Transverse colon (tissue), 4 donors: ENCODE measurements around the gene EMC9. TPM values are rescaled to one million over a fixed set of nuclear protein-coding genes. Genes with fewer than 3 reads are reported as not detected.

ENCODE experiments used
- DNase-seq: peaks from one replicate; pipeline ENCODE4 v3.0.0-alpha.2; 2019
- H3K27ac ChIP-seq, 4 donors: fragments of 200-600 bp; sonication (generic); 2 replicates each; pipeline ENCODE4 v1.5.1; 2016 to 2018; ENCODE audit warnings: inconsistent platforms in 4 of 4
- H3K27me3 ChIP-seq: fragments of 200-600 bp; sonication (generic); 2 replicates; pipeline ENCODE4 v1.5.1; 2017; ENCODE audit warnings: inconsistent platforms
- H3K36me3 ChIP-seq, 4 donors: fragments of 200-600 bp; sonication (generic); 2 replicates each; pipeline ENCODE4 v1.5.1; 2017 to 2019; ENCODE audit warnings: inconsistent platforms in 4 of 4
- H3K4me1 ChIP-seq, 4 donors: fragments of 200-600 bp; sonication (generic); 2 replicates each; pipeline ENCODE4 v1.5.1; 2017 to 2020; ENCODE audit warnings: inconsistent platforms in 4 of 4
- H3K4me3 ChIP-seq, 4 donors: fragments of 200-600 bp; sonication (generic); 1 replicate in 1 of 4; 2 replicates in 3 of 4; pipeline versions ENCODE4 v1.5.1 to v1.6.1; 2017 to 2019; ENCODE audit warnings: inconsistent platforms in 4 of 4
- H3K9me3 ChIP-seq, 2 donors: fragments of 200-600 bp; sonication (generic); 2 replicates each; pipeline ENCODE4 v1.5.1; 2017 to 2019; ENCODE audit warnings: inconsistent platforms in 2 of 2
- EP300 ChIP-seq: sonication (generic); formaldehyde crosslinking; IDR thresholded peaks from one replicate; pipeline ENCODE4 v1.6.1; 2017; ENCODE audit warnings: antibody characterized with exemption, low read depth
- POLR2A ChIP-seq: fragments of 450-650 bp; IDR thresholded peaks from one replicate; pipeline ENCODE4 v1.6.1; 2016; ENCODE audit warnings: antibody characterized with exemption, mild to moderate bottlenecking, moderate library complexity
- POLR2AphosphoS5 ChIP-seq, 3 donors: sonication (generic); formaldehyde crosslinking; IDR thresholded peaks; one replicate each; pipeline ENCODE4 v1.6.1; 2016; ENCODE audit warnings: antibody characterized with exemption in 3 of 3
- WGBS, 2 donors: methylation state at CpG; one replicate each; pipeline ENCODE4 v1.1.5; 2018; ENCODE audit warnings: low coverage in 1 of 2; 5-methylcytosine and 5-hydroxymethylcytosine counted together
- in situ Hi-C, 4 donors: fragments of 200-750 bp; cut with MboI; loops; one replicate each; pipeline versions ENCODE4 v1.15.0 to v1.15.1; 2017; ENCODE audit warnings: low sequenced_read_pairs in 3 of 4, low pct_ligation_motif_present in 1 of 4, low pct_unique_long_range_greater_than_20kb in 1 of 4
- intact Hi-C: fragments of 100-400 bp; cut with DNase I; formaldehyde crosslinking; loops from one replicate; pipeline ENCODE4 v1.15.1; 2023; ENCODE audit warnings: low total_unique reads
- total RNA-seq, 4 donors: library from RNA; depleted of rRNA; stranded (reverse); fragments of >200 nt; gene quantifications; one replicate each; pipeline ENCODE4 v1.1.0, GENCODE V29; 2016
- TF ChIP-seq, protein P1 (sequence below), 5 experiments: fragments of 200-600 bp in 3 of 5; fragments of 450-650 bp in 2 of 5; sonication (generic) in 3 of 5; IDR thresholded peaks; 1 replicate in 2 of 5; 2 replicates in 3 of 5; pipeline ENCODE4 v1.5.1; 2016 to 2017; ENCODE audit warnings: antibody characterized with exemption in 5 of 5, inconsistent platforms in 3 of 5, mild to moderate bottlenecking in 2 of 5, moderate library complexity in 1 of 5

EMC9 gene
- total RNA-seq, 4 donors from 2014 or later, result 2.2 to 15.4 (median 12.3) TPM; not detected in 1

DNA sequence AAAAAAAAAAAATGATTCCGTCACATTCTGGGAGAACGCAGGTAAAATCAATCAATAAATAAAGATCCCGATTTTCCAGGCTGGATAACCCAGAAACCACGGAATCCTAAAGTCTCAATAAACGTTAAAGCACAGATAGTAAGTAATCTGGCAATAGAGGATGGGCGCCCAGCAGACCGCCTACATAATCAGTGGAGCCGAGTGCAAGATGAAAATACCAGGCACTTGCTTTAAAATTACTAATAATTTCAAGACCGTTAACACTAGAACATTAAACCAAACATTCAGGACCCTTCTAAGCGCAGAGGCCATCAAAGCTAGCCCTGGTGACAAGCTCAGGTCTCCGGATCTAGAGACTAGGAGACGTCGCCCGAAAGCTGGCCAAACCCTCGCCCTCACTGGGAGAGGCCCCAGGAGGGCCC is 28.0 kb downstream of the EMC9 start:
- Histone ChIP-seq H3K27me3 (no peaks in the 10 kb centered on the region), H3K9me3 (no peaks in the 10 kb centered on the region), H3K4me3 (peak overlapping the region; percentile 63 to 77 (median 69)), H3K4me1 (peaks cover 17 to 39% (median 24%) of the 10 kb centered on the region in 4 donors), H3K27ac (peak overlapping the region; percentile 97 to 100 (median 99)), H3K36me3 (peaks cover 0 to 8% (median 4%) of the 10 kb centered on the region in 4 donors)
- TF ChIP-seq EP300, result no peak
- TF ChIP-seq, protein P1, sequence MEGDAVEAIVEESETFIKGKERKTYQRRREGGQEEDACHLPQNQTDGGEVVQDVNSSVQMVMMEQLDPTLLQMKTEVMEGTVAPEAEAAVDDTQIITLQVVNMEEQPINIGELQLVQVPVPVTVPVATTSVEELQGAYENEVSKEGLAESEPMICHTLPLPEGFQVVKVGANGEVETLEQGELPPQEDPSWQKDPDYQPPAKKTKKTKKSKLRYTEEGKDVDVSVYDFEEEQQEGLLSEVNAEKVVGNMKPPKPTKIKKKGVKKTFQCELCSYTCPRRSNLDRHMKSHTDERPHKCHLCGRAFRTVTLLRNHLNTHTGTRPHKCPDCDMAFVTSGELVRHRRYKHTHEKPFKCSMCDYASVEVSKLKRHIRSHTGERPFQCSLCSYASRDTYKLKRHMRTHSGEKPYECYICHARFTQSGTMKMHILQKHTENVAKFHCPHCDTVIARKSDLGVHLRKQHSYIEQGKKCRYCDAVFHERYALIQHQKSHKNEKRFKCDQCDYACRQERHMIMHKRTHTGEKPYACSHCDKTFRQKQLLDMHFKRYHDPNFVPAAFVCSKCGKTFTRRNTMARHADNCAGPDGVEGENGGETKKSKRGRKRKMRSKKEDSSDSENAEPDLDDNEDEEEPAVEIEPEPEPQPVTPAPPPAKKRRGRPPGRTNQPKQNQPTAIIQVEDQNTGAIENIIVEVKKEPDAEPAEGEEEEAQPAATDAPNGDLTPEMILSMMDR (IDR thresholded peaks at IDR 0.05), result no peak
- TF ChIP-seq POLR2A, result no peak
- no peak for TF ChIP-seq POLR2AphosphoS5 (IDR thresholded peaks at IDR 0.05)
- intact Hi-C loops, result no loop called here
- 9 to 14% methylated on average over 6 to 15 of the region's 15 CpGs for WGBS, 2 donors
- no peak for DNase-seq
- in situ Hi-C loops, result no loop called here

DNA sequence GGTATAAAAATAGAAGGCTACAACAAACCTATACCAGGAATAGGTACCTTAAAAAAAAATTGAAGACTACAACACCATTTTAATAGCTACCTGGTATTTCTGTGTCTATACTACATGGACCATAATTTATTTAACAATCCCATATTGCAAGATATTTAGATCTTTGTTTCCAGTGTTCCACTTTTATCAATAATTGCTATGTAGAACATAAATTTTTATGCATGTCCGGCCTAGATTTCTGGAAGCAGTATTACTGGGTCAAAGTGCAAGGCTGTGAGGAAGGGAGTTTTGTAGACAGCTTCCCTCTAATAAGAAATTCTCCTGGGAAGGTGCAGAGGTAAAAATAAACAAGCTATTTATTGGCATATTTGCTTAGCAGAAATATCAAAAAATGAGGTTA is 30.9 kb downstream of the EMC9 start:
- Histone ChIP-seq H3K4me3 (no peak overlapping the region), H3K27ac (peak overlapping the region in 3 of 4 donors; percentile 2 to 38 (median 14)), H3K4me1 (peaks cover 7 to 30% (median 12%) of the 10 kb centered on the region in 4 donors), H3K36me3 (no peaks in the 10 kb centered on the region), H3K9me3 (no peaks in the 10 kb centered on the region), H3K27me3 (no peaks in the 10 kb centered on the region)
- intact Hi-C loops, result no loop called here
- DNase-seq, result no peak
- in situ Hi-C loops, result no loop called here
- WGBS, 2 donors, result 57 to 60% methylated on average over 1 of the region's 1 CpG
- no peak for TF ChIP-seq POLR2AphosphoS5 (IDR thresholded peaks at IDR 0.05)
- TF ChIP-seq EP300, result no peak
- TF ChIP-seq POLR2A, result no peak
- TF ChIP-seq, protein P1 (IDR thresholded peaks at IDR 0.05), result no peak

DNA sequence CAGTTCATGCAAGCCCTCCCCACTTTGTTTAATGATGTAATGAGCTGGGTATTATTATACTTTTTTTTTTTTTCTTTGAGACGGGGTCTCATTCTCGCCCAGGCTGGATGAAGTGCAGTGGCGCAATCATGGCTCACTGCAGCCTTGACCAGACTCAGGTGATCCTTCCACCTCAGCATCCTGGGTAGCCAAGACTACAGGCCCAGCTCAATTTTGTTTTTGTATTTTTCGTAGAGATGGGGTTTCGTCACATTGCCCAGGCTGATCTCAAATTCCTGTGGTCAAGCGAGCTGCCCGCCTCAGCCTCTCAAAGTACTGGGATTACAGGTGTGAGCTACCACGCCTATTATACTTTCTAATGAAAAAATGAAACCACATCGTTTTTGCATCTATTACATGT is 31.3 kb downstream of the EMC9 start:
- intact Hi-C loops, result no loop called here
- no peak for DNase-seq
- TF ChIP-seq EP300, result no peak
- no peak for TF ChIP-seq POLR2A
- TF ChIP-seq, protein P1 (IDR thresholded peaks at IDR 0.05), result no peak
- TF ChIP-seq POLR2AphosphoS5 (IDR thresholded peaks at IDR 0.05), result no peak
- peaks cover 5 to 30% (median 12%) of the 10 kb centered on the region in 4 donors for H3K4me1 ChIP-seq
- no peaks in the 10 kb centered on the region for H3K27me3 ChIP-seq
- 66 to 85% methylated on average over 5 to 9 of the region's 9 CpGs for WGBS, 2 donors
- no peaks in the 10 kb centered on the region for H3K9me3 ChIP-seq
- H3K36me3 ChIP-seq, result no peaks in the 10 kb centered on the region
- in situ Hi-C loops, result no loop called here
- peak overlapping the region in 1 of 4 donors; percentile 2 for H3K27ac ChIP-seq
- H3K4me3 ChIP-seq, result no peak overlapping the region

DNA sequence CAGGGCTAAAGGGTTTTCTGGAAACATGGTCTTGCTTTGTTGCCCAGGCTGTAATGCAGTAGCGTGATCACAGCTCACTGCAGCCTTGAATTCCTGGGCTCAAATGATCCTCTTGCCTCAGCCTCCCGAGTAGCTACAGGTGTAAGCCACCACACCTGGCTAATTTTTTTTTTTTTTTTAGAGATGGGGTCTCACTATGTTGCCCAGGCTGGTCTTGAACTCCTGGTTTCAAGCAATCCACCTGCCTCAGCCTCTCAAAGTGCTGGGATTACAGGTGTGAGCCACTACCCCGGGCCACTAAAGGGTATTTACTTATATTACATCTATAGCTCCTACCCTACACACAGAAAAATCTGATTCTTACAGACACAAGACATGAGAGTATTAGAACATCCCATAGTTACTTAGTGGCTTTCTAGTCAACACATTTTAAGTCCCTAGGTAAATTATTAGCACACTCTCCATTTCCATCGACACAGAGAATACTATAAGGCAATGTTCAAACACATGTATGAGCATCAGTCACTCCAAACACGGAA is 33.0 kb downstream of the EMC9 start:
- no peak overlapping the region for H3K4me3 ChIP-seq
- 35 to 42% methylated on average over 4 to 5 of the region's 5 CpGs for WGBS, 2 donors
- no peak for DNase-seq
- TF ChIP-seq POLR2AphosphoS5 (IDR thresholded peaks at IDR 0.05) (no peak), POLR2A (no peak), EP300 (no peak)
- TF ChIP-seq, protein P1 (IDR thresholded peaks at IDR 0.05), result no peak
- in situ Hi-C loops, result no loop called here
- no peaks in the 10 kb centered on the region for H3K27me3 ChIP-seq
- peak overlapping the region; percentile 36 to 69 (median 48) for H3K27ac ChIP-seq
- H3K36me3 ChIP-seq, result peaks cover 0 to 6% (median 0%) of the 10 kb centered on the region in 4 donors
- no peaks in the 10 kb centered on the region for H3K9me3 ChIP-seq
- peaks cover 2 to 28% (median 11%) of the 10 kb centered on the region in 4 donors for H3K4me1 ChIP-seq
- intact Hi-C loops, result loop anchor here (5.0 to 10.0 kb wide), 2 partner anchors 46 kb away; no protein-coding TSS in a partner anchor
